ENCODE measurements around the gene GON4L.

GRCh38 chr1:155725142-155725541, 131.9 kb downstream of the GON4L start:
- TF ChIP-seq CTCF (IDR thresholded peaks at IDR 0.05) (no peak), POLR2A (IDR thresholded peaks at IDR 0.05) (no peak)
